GM23248 (cell line): ENCODE data around the gene TRA2B.

Source experiments
- EZH2 ChIP-seq: fragments of 200-600 bp; sonication (generic); IDR thresholded peaks from 2 replicates; pipeline ENCODE4 v1.6.1; 2018; ENCODE audit warnings: antibody characterized with exemption, mild to moderate bottlenecking; ENCODE audit not compliant: insufficient read depth, poor library complexity, severe bottlenecking
- EZH2phosphoT487 ChIP-seq: fragments of 200-600 bp; sonication (generic); IDR thresholded peaks from 2 replicates; pipeline ENCODE4 v1.6.1; 2018; ENCODE audit warnings: antibody characterized with exemption, moderate library complexity, mild to moderate bottlenecking, low read depth; ENCODE audit not compliant: insufficient read depth

- TF ChIP-seq EZH2phosphoT487 (no peak), EZH2 (no peak)
Measured at GRCh38 chr3:185914911-185915629, 22.7 kb downstream of the TRA2B start.
